GM23338 (cell line): ENCODE data around the gene SMYD3. TPM values are rescaled to one million over a fixed set of nuclear protein-coding genes. Genes with fewer than 3 reads are reported as not detected.

ENCODE experiments used
- ATAC-seq: fragments of 200-7000 bp; cut with Tn5 transposase; 3 replicates; pipeline ENCODE4 v1.9.1; 2020
- DNase-seq: peaks from one replicate; pipeline ENCODE4 v3.0.0-alpha.2; 2015; ENCODE audit warnings: low spot score
- H2AFZ ChIP-seq: fragments of 200-600 bp; sonication (generic); 2 replicates; pipeline ENCODE4 v1.8.0; 2016; ENCODE audit warnings: antibody characterized with exemption, mild to moderate bottlenecking, moderate library complexity
- H3F3A ChIP-seq: fragments of 200-600 bp; sonication (generic); replicated peaks from 2 replicates; pipeline ENCODE4 v1.8.0; 2017; ENCODE audit warnings: antibody characterized with exemption, mixed run types, low read depth
- H3K27ac ChIP-seq: fragments of 200-600 bp; sonication (generic); 2 replicates; pipeline ENCODE4 v1.6.1; 2016; ENCODE audit warnings: low read depth
- H3K27me3 ChIP-seq: fragments of 200-600 bp; sonication (generic); 2 replicates; pipeline ENCODE4 v1.8.0; 2016; ENCODE audit warnings: mild to moderate bottlenecking, mixed run types, moderate library complexity; ENCODE audit not compliant: insufficient read depth
- H3K36me3 ChIP-seq: fragments of 200-600 bp; sonication (generic); 2 replicates; pipeline ENCODE4 v1.8.0; 2016; ENCODE audit warnings: mild to moderate bottlenecking; ENCODE audit not compliant: insufficient read depth
- H3K4me1 ChIP-seq: fragments of 200-600 bp; sonication (generic); 2 replicates; pipeline ENCODE4 v1.8.0; 2016; ENCODE audit warnings: mild to moderate bottlenecking, moderate library complexity; ENCODE audit not compliant: insufficient read depth
- H3K4me2 ChIP-seq: fragments of 200-600 bp; sonication (generic); 2 replicates; pipeline ENCODE4 v1.7.1; 2017; ENCODE audit warnings: mixed run types
- H3K4me3 ChIP-seq: fragments of 200-600 bp; sonication (generic); 2 replicates; pipeline ENCODE4 v1.6.1; 2016; ENCODE audit warnings: mixed run types
- H3K79me2 ChIP-seq: fragments of 200-600 bp; sonication (generic); replicated peaks from 2 replicates; pipeline ENCODE4 v1.8.0; 2017; ENCODE audit warnings: mild to moderate bottlenecking; ENCODE audit not compliant: insufficient read depth
- H3K9me2 ChIP-seq: fragments of 200-600 bp; sonication (generic); 2 replicates; pipeline ENCODE4 v1.8.0; 2017; ENCODE audit not compliant: insufficient read depth
- H4K20me1 ChIP-seq: fragments of 200-600 bp; sonication (generic); replicated peaks from 2 replicates; pipeline ENCODE4 v1.8.0; 2017; ENCODE audit warnings: mild to moderate bottlenecking; ENCODE audit not compliant: insufficient read depth
- H3K27ac Mint-ChIP-seq: 2 replicates; pipeline ENCODE4 v1.8.0; 2020; ENCODE audit warnings: inconsistent platforms, mild to moderate bottlenecking, moderate library complexity, mixed read lengths
- H3K27me3 Mint-ChIP-seq: 3 replicates; pipeline ENCODE4 v1.8.0; 2022; ENCODE audit warnings: low read depth, mild to moderate bottlenecking, moderate library complexity, mixed read lengths, inconsistent platforms; ENCODE audit not compliant: insufficient read depth, poor library complexity
- H3K36me3 Mint-ChIP-seq: 3 replicates; pipeline ENCODE4 v1.8.0; 2021; ENCODE audit warnings: low read depth, mild to moderate bottlenecking, inconsistent platforms, moderate library complexity, mixed read lengths
- H3K4me1 Mint-ChIP-seq: 3 replicates; pipeline ENCODE4 v1.8.0; 2020; ENCODE audit warnings: mild to moderate bottlenecking, inconsistent platforms, mixed read lengths
- H3K4me3 Mint-ChIP-seq: 3 replicates; pipeline ENCODE4 v1.8.0; 2021; ENCODE audit warnings: moderate library complexity, mild to moderate bottlenecking, inconsistent platforms, mixed read lengths
- H3K9me3 Mint-ChIP-seq: 3 replicates; pipeline ENCODE4 v1.8.0; 2020; ENCODE audit warnings: moderate library complexity, mild to moderate bottlenecking, inconsistent platforms, mixed read lengths
- POLR2AphosphoS5 ChIP-seq: IDR thresholded peaks from 2 replicates; pipeline ENCODE4 v1.6.1; 2016; ENCODE audit warnings: antibody characterized with exemption, low read depth
- REST ChIP-seq: IDR thresholded peaks from one replicate; pipeline ENCODE4 v1.6.1; 2018; ENCODE audit warnings: antibody characterized with exemption; ENCODE audit not compliant: unreplicated experiment
- STAT1 ChIP-seq: IDR thresholded peaks from one replicate; pipeline ENCODE4 v1.6.1; 2016; ENCODE audit warnings: antibody characterized with exemption; ENCODE audit not compliant: unreplicated experiment
- ZNF331 ChIP-seq: fragments of 250-450 bp; sonication (Bioruptor Pico); IDR thresholded peaks from 2 replicates; pipeline ENCODE4 v1.5.0; 2020; ENCODE audit warnings: low read depth, mild to moderate bottlenecking, moderate library complexity
- ZNF462 ChIP-seq: fragments of 250-450 bp; sonication (Bioruptor Pico); IDR thresholded peaks from 2 replicates; pipeline ENCODE4 v1.5.0; 2020; ENCODE audit warnings: mild to moderate bottlenecking, moderate library complexity
- polyA plus RNA-seq: library from polyadenylated mRNA; unstranded; fragments of >200 nt; fragmentation: Nextera tagmentation; extraction: Ambion mirVana; gene quantifications from 2 replicates; pipeline ENCODE4 v1.2.1, GENCODE V29; 2016
- total RNA-seq: library from RNA; depleted of rRNA; stranded (reverse); fragments of >200 nt; shearing (Covaris generic); gene quantifications from 2 replicates; pipeline ENCODE4 v1.2.3, GENCODE V29; 2014
- TF ChIP-seq, protein P1 (sequence below), 2 experiments: fragments of 200-600 bp in 1 of 2; sonication (generic) in 1 of 2; conservative IDR thresholded peaks; 2 replicates each; pipeline versions ENCODE4 v1.5.1 to v1.6.1; 2016 to 2017; ENCODE audit warnings: antibody characterized with exemption in 2 of 2, low read depth in 2 of 2, mild to moderate bottlenecking in 2 of 2, moderate library complexity in 1 of 2

The SMYD3 gene
- total and polyA plus RNA-seq, 2 experiments from 2014 or later = 31.8 to 34.4 TPM

DNA sequence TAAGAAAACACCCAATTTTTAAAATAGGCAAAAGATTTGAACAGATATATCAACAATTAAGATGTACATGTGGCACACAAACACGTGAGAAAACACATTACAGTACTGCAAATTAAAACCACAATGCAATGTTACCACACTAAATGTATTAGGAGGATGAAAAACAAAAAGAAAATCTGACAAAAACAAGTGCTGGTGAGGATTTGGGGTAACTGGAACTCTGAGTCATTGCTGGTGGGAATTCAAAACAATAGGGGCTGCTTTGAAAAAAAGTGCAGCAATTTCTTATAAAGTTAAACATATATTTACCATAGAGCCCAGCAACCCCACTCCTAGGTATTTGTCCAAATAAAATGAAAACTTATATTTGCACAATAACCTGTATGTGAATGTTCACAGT lies 614.1 kb downstream of the SMYD3 start (continued):
- TF ChIP-seq ZNF462 (CRISPR knock-in tag) (no peak), POLR2AphosphoS5 (no peak), STAT1 (no peak)

- H3K27ac Mint-ChIP-seq = no peak overlapping the region
- H3K79me2 ChIP-seq = no peaks in the 10 kb centered on the region
- no peak overlapping the region for H3K4me3 ChIP-seq
- H3K27me3 ChIP-seq = no peaks in the 10 kb centered on the region
- peaks cover 4% of the 10 kb centered on the region for H3K27me3 Mint-ChIP-seq
- H3K4me1 ChIP-seq = no peaks in the 10 kb centered on the region
- H3F3A ChIP-seq = no peaks in the 10 kb centered on the region
- H3K9me2 ChIP-seq = no peaks in the 10 kb centered on the region
- TF ChIP-seq, protein P1, sequence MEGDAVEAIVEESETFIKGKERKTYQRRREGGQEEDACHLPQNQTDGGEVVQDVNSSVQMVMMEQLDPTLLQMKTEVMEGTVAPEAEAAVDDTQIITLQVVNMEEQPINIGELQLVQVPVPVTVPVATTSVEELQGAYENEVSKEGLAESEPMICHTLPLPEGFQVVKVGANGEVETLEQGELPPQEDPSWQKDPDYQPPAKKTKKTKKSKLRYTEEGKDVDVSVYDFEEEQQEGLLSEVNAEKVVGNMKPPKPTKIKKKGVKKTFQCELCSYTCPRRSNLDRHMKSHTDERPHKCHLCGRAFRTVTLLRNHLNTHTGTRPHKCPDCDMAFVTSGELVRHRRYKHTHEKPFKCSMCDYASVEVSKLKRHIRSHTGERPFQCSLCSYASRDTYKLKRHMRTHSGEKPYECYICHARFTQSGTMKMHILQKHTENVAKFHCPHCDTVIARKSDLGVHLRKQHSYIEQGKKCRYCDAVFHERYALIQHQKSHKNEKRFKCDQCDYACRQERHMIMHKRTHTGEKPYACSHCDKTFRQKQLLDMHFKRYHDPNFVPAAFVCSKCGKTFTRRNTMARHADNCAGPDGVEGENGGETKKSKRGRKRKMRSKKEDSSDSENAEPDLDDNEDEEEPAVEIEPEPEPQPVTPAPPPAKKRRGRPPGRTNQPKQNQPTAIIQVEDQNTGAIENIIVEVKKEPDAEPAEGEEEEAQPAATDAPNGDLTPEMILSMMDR (conservative IDR thresholded peaks at IDR 0.05; ENCODE audit: low read depth in 2 of 2) = peak; percentile 77
- TF ChIP-seq ZNF331 (CRISPR knock-in tag) (no peak), REST (no peak)
- H4K20me1 ChIP-seq = no peaks in the 10 kb centered on the region
- peaks cover 14% of the 10 kb centered on the region; the same call in 1 of the 3 replicates for H3K36me3 Mint-ChIP-seq
- H2AFZ ChIP-seq = no peak overlapping the region
- ATAC-seq = peak; percentile 83
- 0 out of 3 replicates have a peak, but pooled peaks cover 2% of the 10 kb centered on the region for H3K4me1 Mint-ChIP-seq
- no peak overlapping the region for H3K4me2 ChIP-seq
- no peak overlapping the region for H3K4me3 Mint-ChIP-seq
- DNase-seq = peak; percentile 86
- 0 out of 2 replicates have a peak, but pooled peaks cover 2% of the 10 kb centered on the region for H3K36me3 ChIP-seq
- H3K27ac ChIP-seq = no peak overlapping the region
- peaks cover 3% of the 10 kb centered on the region for H3K9me3 Mint-ChIP-seq
These were observed 618.3 kb downstream of the SMYD3 start for GRCh38 chr1:245888809-245889208.
